GM21390 (cell line): ENCODE measurements around the gene KIRREL3.

Experiments used
- ATAC-seq: cut with Tn5 transposase; IDR thresholded peaks from one replicate; pipeline ENCODE4 v1.9.1; 2021; ENCODE audit not compliant: unreplicated experiment

KIRREL3 gene

GRCh38 chr11:126607374-126607773 lies 393.2 kb downstream of the KIRREL3 start:
- ATAC-seq, result peak; percentile 58

- no peak for ATAC-seq
These were observed 394.1 kb downstream of the KIRREL3 start for GRCh38 chr11:126606484-126606883.

- ATAC-seq, result no peak
These were observed 396.1 kb downstream of the KIRREL3 start for GRCh38 chr11:126604461-126604860.

- ATAC-seq, result no peak
These were observed 397.1 kb downstream of the KIRREL3 start for GRCh38 chr11:126603486-126603885.

- ATAC-seq, result no peak
These were observed 397.6 kb downstream of the KIRREL3 start for GRCh38 chr11:126602993-126603392.

GRCh38 chr11:126602349-126602940 lies 398.1 kb downstream of the KIRREL3 start:
- ATAC-seq, result no peak

- no peak for ATAC-seq
These were observed 398.9 kb downstream of the KIRREL3 start for GRCh38 chr11:126601550-126602215.

GRCh38 chr11:126601136-126601535 lies 399.4 kb downstream of the KIRREL3 start:
- ATAC-seq, result no peak

- ATAC-seq, result no peak
These were observed 401.2 kb downstream of the KIRREL3 start for GRCh38 chr11:126599217-126599897.

GRCh38 chr11:126598344-126599216 lies 402.0 kb downstream of the KIRREL3 start:
- ATAC-seq, result no peak

GRCh38 chr11:126597041-126597440 lies 403.5 kb downstream of the KIRREL3 start:
- no peak for ATAC-seq

GRCh38 chr11:126596474-126596873 lies 404.1 kb downstream of the KIRREL3 start:
- ATAC-seq, result no peak

- ATAC-seq, result no peak
These were observed 405.0 kb downstream of the KIRREL3 start for GRCh38 chr11:126595560-126595959.

- ATAC-seq, result no peak
These were observed 405.6 kb downstream of the KIRREL3 start for GRCh38 chr11:126594921-126595367.

GRCh38 chr11:126592496-126593410 lies 407.8 kb downstream of the KIRREL3 start:
- no peak for ATAC-seq

GRCh38 chr11:126591966-126592489 lies 408.5 kb downstream of the KIRREL3 start:
- ATAC-seq, result no peak

- no peak for ATAC-seq
These were observed 411.1 kb downstream of the KIRREL3 start for GRCh38 chr11:126589492-126589803.

- no peak for ATAC-seq
These were observed 411.7 kb downstream of the KIRREL3 start for GRCh38 chr11:126588630-126589491.

- no peak for ATAC-seq
These were observed 413.0 kb downstream of the KIRREL3 start for GRCh38 chr11:126587541-126587940.
